NCI-H345 (cell line): ENCODE measurements around the gene SFTPB.

ENCODE experiments used
- DNase-seq: peaks from one replicate; lab custom pipeline; 2025; lab: John Stamatoyannopoulos, UW

The SFTPB gene

GRCh38 chr2:85702800-85703199 lies 34.8 kb upstream of the SFTPB start:
- DNase-seq: no peak

DNA sequence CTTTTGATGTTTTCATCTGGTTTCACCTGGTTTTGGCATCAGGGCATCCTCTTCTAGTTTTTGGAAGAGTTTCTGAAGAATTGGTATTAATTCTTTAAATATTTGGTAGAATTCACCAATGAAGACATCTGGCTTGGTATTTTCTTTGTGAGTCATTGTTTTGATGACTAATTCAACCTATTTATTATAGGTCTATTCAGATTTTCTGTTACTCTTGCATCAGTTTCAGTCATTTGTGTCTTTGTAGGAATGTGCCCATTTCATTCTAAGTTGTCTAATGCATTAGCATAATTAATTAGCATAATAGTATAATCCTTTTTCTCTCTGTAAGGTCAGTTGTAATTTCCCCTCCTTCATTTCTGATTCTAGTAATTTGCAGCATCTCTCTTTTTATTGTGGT lies 34.2 kb upstream of the SFTPB start:
- DNase-seq: no peak

GRCh38 chr2:85699325-85699724 lies 31.3 kb upstream of the SFTPB start:
- DNase-seq: no peak

DNA sequence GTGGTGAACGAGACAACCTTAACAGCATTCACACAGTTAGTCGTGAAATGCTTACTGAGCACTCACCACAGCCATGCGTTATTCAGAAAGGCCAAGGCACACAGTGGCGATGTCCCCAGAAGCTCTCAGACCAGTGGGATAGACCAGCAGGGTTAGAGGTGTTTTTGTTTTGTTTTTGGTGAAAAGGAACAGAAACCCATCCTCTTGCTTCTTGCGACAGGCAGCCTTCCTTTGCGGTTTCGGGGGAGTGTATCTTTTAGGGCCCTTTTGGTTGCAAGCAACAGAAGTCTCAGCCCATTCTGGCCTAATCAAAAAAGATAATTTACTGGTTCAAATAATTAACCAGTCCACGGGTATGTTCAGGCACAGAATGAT lies 30.9 kb upstream of the SFTPB start:
- no peak for DNase-seq

DNA sequence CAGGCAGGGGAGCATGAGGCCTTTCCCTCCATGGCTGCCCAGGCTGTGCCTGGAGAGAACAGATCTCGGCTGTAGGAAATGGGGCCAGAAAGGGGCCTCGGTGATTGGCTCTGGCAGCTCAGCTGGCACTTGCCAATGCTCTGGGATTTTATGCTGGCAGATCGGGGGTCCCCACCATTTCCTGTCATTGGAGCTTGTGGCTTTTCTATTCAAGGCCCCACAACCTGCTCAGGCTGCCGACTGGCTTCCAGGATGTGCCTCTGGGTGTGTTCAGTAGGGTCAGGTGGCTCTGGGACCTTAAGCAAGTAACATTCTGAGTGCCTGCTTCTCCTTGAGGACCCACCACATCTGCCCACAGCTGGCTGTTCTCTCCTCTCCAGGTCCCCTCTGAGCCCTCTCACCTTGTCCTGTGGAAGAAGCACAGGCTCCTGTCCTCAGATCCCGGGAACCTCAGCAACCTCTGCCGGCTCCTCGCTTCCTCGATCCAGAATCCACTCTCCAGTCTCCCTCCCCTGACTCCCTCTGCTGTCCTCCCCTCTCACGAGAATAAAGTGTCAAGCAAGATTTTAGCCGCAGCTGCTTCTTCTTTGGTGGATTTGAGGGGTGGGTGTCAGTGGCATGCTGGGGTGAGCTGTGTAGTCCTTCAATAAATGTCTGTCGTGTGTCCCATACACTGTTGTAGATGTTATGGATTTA lies 30.3 kb upstream of the SFTPB start:
- no peak for DNase-seq

GRCh38 chr2:85697716-85698115 lies 29.7 kb upstream of the SFTPB start:
- DNase-seq: no peak

GRCh38 chr2:85697096-85697495 lies 29.1 kb upstream of the SFTPB start:
- DNase-seq: no peak

- DNase-seq: no peak
Measured at GRCh38 chr2:85695691-85696668, 28.0 kb upstream of the SFTPB start.

DNA sequence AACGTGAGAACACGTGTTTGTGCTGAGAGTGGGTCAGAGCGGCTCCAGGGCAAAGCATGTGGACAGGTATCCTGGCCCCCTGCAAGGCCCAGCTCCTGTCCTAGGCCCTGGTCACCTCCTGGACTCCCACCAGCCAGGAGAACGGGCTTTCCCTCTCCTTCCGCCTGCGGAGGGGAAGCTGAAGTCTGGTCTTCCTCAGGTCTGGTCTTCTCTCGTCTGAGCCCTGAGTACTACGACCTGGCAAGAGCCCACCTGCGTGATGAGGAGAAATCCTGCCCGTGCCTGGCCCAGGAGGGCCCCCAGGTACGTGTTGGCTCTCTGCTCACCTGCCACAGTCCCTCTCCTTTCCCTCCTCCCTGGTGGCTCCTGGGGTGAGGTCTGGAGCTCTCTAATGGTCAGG lies 27.1 kb upstream of the SFTPB start:
- DNase-seq: no peak

GRCh38 chr2:85694052-85695025 lies 26.3 kb upstream of the SFTPB start, which contains the start of gene GNLY:
TSS of gene GNLY (plus strand) at chr2:85694358. CDS start at chr2:85694419, 61 bp downstream.
- no peak for DNase-seq

DNA sequence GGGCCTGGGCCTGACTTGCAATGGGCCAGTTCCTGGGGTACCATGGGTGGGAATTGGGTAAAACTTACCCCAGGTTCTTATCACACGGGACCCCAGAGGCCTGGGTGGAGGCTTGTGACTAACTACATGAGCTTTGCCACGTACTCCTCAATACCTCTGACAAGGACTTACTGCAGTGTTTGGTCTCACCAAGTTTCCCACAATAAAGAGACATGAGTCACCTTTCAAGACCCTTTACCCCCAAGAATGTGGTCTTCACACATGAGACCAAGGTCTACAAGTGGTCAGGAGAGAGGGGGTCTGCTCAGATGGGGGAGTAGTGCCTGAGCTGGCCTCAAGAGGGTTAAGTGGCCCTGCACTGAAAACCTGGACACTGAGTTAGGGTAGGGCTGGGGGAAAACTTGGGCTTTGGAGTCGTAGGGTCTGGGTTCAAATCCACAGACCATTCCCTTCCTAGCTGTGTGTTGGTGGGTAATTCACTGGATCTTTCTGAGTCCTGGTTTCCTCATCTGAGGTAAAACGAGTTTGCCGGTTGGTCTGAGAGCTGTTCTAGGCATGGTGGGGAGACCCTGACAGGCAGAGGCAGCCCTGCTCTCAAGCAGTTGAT lies 24.1 kb upstream of the SFTPB start:
- DNase-seq: no peak

GRCh38 chr2:85690932-85691331 lies 22.9 kb upstream of the SFTPB start:
- DNase-seq: no peak

GRCh38 chr2:85684806-85685205 lies 16.8 kb upstream of the SFTPB start:
- no peak for DNase-seq

GRCh38 chr2:85684380-85684779 lies 16.4 kb upstream of the SFTPB start:
- no peak for DNase-seq

DNA sequence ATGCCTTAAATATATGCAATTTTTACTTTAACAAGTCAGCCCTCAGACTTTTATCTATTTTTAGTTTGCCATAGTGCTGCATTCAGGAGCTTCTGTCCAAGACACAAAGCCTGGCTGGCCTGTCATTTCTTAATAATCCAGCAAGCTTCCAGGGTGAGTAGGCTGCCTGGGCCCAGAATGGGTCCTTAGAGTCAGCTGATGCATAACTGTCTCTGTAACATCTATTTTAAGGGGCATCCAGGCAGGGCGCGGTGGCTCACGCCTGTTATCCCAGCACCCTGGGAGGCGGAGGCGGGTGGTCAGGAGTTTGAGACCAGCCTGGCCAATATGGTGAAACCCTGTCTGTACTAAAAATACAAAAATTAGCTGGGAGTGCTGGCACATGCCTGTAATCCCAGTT lies 14.4 kb upstream of the SFTPB start:
- no peak for DNase-seq

GRCh38 chr2:85681776-85682175 lies 13.8 kb upstream of the SFTPB start:
- DNase-seq: no peak

GRCh38 chr2:85681372-85681763 lies 13.4 kb upstream of the SFTPB start:
- no peak for DNase-seq

GRCh38 chr2:85680707-85681371 lies 12.8 kb upstream of the SFTPB start:
- peak; percentile 24 for DNase-seq

GRCh38 chr2:85678794-85679672 lies 11.0 kb upstream of the SFTPB start:
- DNase-seq: peak; percentile 84

- no peak for DNase-seq
Measured at GRCh38 chr2:85678377-85678776, 10.4 kb upstream of the SFTPB start.
